C4-2B (cell line): ENCODE measurements around the gene UGT3A1.
"Not testable (repeated sequence)": the region's sequence is repeated elsewhere in the genome, so short reads cannot be mapped to it uniquely, and the experiment has no call there.

Experiments used
- ZFX ChIP-seq: fragments of 450-650 bp; IDR thresholded peaks from 2 replicates; pipeline ENCODE4 v1.6.1; 2017
- TF ChIP-seq, protein P1 (sequence below): fragments of 450-650 bp; conservative IDR thresholded peaks from 2 replicates; pipeline ENCODE4 v1.5.1; 2017; ENCODE audit warnings: mild to moderate bottlenecking

DNA sequence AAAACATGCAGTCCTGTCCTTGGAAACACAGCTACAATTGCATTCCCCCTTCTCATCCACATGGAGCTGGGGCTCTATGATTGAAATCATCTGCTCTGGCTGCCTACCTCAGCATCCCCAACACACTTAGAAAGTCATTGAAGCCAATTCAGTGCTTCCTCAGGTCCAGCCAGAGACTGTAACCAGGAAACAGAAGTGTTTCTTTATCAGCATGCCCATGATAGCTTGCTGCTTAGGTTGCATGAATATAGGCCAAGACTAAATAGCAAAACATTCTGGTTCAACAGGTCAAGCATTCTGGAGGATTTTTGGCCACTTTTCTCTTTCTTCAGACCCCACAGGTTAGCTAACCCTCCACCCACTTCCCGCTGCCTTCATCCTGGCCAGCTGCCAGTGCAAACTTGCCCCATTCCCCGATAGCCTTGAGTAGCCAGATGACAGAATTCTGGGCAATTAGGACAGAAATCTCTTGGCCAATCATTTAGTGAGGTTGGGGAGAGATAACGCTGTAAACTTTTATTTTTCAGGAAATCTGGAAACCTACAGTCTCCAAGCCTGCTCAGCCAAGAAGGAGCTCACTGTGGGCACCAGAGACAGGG lies 43.4 kb upstream of the UGT3A1 start:
- TF ChIP-seq, protein P1, sequence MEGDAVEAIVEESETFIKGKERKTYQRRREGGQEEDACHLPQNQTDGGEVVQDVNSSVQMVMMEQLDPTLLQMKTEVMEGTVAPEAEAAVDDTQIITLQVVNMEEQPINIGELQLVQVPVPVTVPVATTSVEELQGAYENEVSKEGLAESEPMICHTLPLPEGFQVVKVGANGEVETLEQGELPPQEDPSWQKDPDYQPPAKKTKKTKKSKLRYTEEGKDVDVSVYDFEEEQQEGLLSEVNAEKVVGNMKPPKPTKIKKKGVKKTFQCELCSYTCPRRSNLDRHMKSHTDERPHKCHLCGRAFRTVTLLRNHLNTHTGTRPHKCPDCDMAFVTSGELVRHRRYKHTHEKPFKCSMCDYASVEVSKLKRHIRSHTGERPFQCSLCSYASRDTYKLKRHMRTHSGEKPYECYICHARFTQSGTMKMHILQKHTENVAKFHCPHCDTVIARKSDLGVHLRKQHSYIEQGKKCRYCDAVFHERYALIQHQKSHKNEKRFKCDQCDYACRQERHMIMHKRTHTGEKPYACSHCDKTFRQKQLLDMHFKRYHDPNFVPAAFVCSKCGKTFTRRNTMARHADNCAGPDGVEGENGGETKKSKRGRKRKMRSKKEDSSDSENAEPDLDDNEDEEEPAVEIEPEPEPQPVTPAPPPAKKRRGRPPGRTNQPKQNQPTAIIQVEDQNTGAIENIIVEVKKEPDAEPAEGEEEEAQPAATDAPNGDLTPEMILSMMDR = not testable (repeated sequence)
- not testable (repeated sequence) for TF ChIP-seq ZFX
